HG03439 (cell line): ENCODE results near the gene RPP14.
"Not testable (repeated sequence)": the region's sequence is repeated elsewhere in the genome, so short reads cannot be mapped to it uniquely, and the experiment has no call there.

Experiments
- ATAC-seq: cut with Tn5 transposase; IDR thresholded peaks from one replicate; pipeline ENCODE4 v1.9.1; 2021; ENCODE audit warnings: mild to moderate bottlenecking, moderate library complexity; ENCODE audit not compliant: unreplicated experiment

Gene RPP14

GRCh38 chr3:58290446-58290845, 15.6 kb upstream of the RPP14 start:
- ATAC-seq: not testable (repeated sequence)

- no peak for ATAC-seq
Measured at GRCh38 chr3:58291671-58292338, 14.2 kb upstream of the RPP14 start.

- ATAC-seq: no peak
Measured at GRCh38 chr3:58292866-58293265, 13.2 kb upstream of the RPP14 start.

- ATAC-seq: no peak
Measured at GRCh38 chr3:58293516-58293915, 12.5 kb upstream of the RPP14 start.

GRCh38 chr3:58296269-58296668, 9.8 kb upstream of the RPP14 start:
- no peak for ATAC-seq

- no peak for ATAC-seq
Measured at GRCh38 chr3:58296843-58297242, 9.2 kb upstream of the RPP14 start.

- ATAC-seq: no peak
Measured at GRCh38 chr3:58298190-58298589, 7.9 kb upstream of the RPP14 start.

- ATAC-seq: no peak
Measured at GRCh38 chr3:58299075-58299474, 7.0 kb upstream of the RPP14 start.

- ATAC-seq: no peak
Measured at GRCh38 chr3:58299839-58300516, 6.1 kb upstream of the RPP14 start.

GRCh38 chr3:58307639-58308215, 1.7 kb downstream of the RPP14 start:
- ATAC-seq: no peak

GRCh38 chr3:58308728-58309127, 2.7 kb downstream of the RPP14 start:
- ATAC-seq: no peak

GRCh38 chr3:58317811-58318210, 11.8 kb downstream of the RPP14 start:
- ATAC-seq: no peak

GRCh38 chr3:58321791-58322190, 15.7 kb downstream of the RPP14 start:
- no peak for ATAC-seq

- ATAC-seq: no peak
Measured at GRCh38 chr3:58322793-58323192, 16.7 kb downstream of the RPP14 start.

- no peak for ATAC-seq
Measured at GRCh38 chr3:58323529-58324390, 17.7 kb downstream of the RPP14 start.

GRCh38 chr3:58324391-58325390, 18.6 kb downstream of the RPP14 start:
- no peak for ATAC-seq

- no peak for ATAC-seq
Measured at GRCh38 chr3:58325525-58325992, 19.5 kb downstream of the RPP14 start.

GRCh38 chr3:58326267-58326900, 20.3 kb downstream of the RPP14 start:
- ATAC-seq: no peak

GRCh38 chr3:58329150-58329921, 23.3 kb downstream of the RPP14 start:
- ATAC-seq: no peak
